Large intestine (tissue), 3 donors: ENCODE measurements around the gene ZBBX. TPM values are rescaled to one million over a fixed set of nuclear protein-coding genes. Genes with fewer than 3 reads are reported as not detected.

Experiments
- DNase-seq, 2 donors: peaks; one replicate each; pipeline versions ENCODE4 v3.0.0 to v3.0.0-alpha.2; 2013
- H3K27ac ChIP-seq: one replicate; pipeline ENCODE4 v1.5.1; 2013; ENCODE audit warnings: low read length
- H3K27me3 ChIP-seq: 2 replicates; pipeline ENCODE4 v1.6.1; 2013; ENCODE audit warnings: low read length; ENCODE audit not compliant: control insufficient read depth, insufficient read depth
- H3K36me3 ChIP-seq: 2 replicates; pipeline ENCODE4 v1.6.1; 2013; ENCODE audit warnings: low read length; ENCODE audit not compliant: control insufficient read depth, insufficient read depth
- H3K4me1 ChIP-seq: one replicate; pipeline ENCODE4 v1.6.1; 2013; ENCODE audit warnings: low read length; ENCODE audit not compliant: control insufficient read depth, insufficient read depth
- H3K4me3 ChIP-seq: one replicate; pipeline ENCODE4 v1.5.1; 2013; ENCODE audit warnings: low read length
- H3K9me3 ChIP-seq: one replicate; pipeline ENCODE4 v1.6.1; 2013; ENCODE audit warnings: mild to moderate bottlenecking, low read depth, low read length, moderate library complexity; ENCODE audit not compliant: control insufficient read depth
- WGBS: methylation state at CpG from one replicate; pipeline ENCODE4 v1.1.5; 2013; ENCODE audit warnings: low lambda C conversion rate; ENCODE audit not compliant: insufficient coverage; 5-methylcytosine and 5-hydroxymethylcytosine counted together
- polyA plus RNA-seq: library from polyadenylated mRNA; unstranded; fragments of 120-200 nt; gene quantifications from one replicate; pipeline ENCODE4 v1.2.1, GENCODE V29; 2013

The ZBBX gene
- polyA plus RNA-seq, 1 donor: 0.24 TPM

GRCh38 chr3:167318306-167318705 is 61.8 kb downstream of the ZBBX start:
- no peak overlapping the region for H3K27ac ChIP-seq
- no peak overlapping the region for H3K4me3 ChIP-seq
- WGBS: no CpG with 5 or more reads among the region's 2 CpGs
- H3K9me3 ChIP-seq: no peaks in the 10 kb centered on the region
- H3K27me3 ChIP-seq: no peaks in the 10 kb centered on the region
- no peaks in the 10 kb centered on the region for H3K4me1 ChIP-seq
- H3K36me3 ChIP-seq: no peaks in the 10 kb centered on the region
- no peak for DNase-seq

DNA sequence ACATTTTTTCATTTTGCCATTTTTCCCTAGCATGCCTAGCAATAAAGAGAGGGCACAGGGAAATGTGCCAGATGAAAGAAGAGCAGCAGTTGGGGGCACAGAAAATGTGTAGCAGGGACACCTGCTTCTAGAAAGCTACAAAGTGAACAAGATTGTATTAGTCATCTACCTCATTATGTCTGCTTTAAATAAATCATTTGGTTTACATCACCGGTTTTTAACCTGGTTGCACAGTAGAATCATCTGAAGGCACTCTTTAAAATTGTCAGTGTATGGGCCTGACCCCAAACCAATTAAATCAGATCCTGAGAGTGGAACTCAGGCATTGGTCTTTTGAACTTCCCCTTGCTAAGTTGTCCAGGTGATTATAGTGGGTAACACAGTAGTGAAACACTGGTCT is 73.8 kb downstream of the ZBBX start:
- Histone ChIP-seq H3K27ac (no peak overlapping the region), H3K9me3 (no peaks in the 10 kb centered on the region), H3K4me1 (peaks cover 9% of the 10 kb centered on the region), H3K27me3 (no peaks in the 10 kb centered on the region), H3K4me3 (no peak overlapping the region), H3K36me3 (no peaks in the 10 kb centered on the region)
- DNase-seq: no peak
- WGBS: no CpG with 5 or more reads among the region's 1 CpG

DNA sequence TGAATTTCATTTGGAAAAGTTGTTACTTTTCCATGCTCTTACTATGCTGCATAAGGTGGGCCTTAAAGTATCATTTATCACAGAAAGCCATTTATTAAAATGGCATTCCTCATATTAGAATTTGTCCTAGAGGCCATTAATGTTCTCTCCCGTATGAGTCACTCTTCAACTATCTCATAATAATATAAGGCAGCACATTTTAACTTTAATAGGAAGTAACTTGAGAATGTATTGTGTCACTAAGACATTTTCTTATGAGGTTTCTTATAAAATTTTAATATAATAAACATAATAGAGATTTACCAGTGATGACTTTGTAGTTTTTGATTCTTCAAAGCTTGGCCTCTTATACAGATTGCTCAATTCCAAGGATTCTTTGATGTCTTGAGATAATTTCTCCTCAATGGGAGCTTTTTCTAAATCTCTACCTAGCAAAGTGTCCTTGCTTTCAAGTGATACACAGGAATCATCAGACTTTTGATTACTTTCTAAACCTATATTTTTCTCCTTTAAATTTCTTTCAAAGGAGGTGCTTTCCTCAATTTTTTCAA is 74.7 kb downstream of the ZBBX start:
- WGBS: no CpG with 5 or more reads among the region's 1 CpG

GRCh38 chr3:167304077-167304476 is 76.0 kb downstream of the ZBBX start:
- peak; percentile 57 to 82 for DNase-seq
- no CpG with 5 or more reads among the region's 3 CpGs for whole genome bisulfite sequencing

More for the DNA sequence above, 74.7 kb downstream of the ZBBX start:
- Histone ChIP-seq H3K9me3 (no peaks in the 10 kb centered on the region), H3K4me3 (no peak overlapping the region), H3K27me3 (no peaks in the 10 kb centered on the region), H3K36me3 (no peaks in the 10 kb centered on the region), H3K4me1 (peaks cover 11% of the 10 kb centered on the region), H3K27ac (no peak overlapping the region)
- DNase-seq: no peak

DNA sequence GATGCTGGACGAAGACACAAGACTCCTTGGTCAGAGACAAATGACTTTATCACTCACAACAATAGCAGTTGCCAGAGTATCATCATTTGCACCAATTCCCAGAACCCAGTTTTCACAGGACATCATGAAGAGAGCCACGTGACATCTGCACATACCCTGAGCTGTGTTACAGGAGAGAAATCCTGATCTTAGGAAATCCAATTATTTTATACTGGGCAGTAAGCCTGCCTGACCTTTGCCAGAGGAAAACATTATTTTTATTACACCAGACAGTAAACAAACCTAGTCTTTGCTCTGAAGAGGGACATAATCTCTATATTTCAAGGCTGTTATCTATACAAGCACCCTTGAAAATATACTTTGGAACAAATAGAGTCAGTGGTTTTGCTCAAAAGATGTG is 77.4 kb downstream of the ZBBX start:
- Histone ChIP-seq H3K27me3 (no peaks in the 10 kb centered on the region), H3K36me3 (no peaks in the 10 kb centered on the region), H3K27ac (no peak overlapping the region), H3K4me1 (peaks cover 11% of the 10 kb centered on the region), H3K9me3 (no peaks in the 10 kb centered on the region), H3K4me3 (no peak overlapping the region)
- no peak for DNase-seq
- no CpG with 5 or more reads among the region's 2 CpGs for WGBS

More at GRCh38 chr3:167304077-167304476, 76.0 kb downstream of the ZBBX start:
- no peaks in the 10 kb centered on the region for H3K36me3 ChIP-seq
- no peaks in the 10 kb centered on the region for H3K27me3 ChIP-seq
- peaks cover 11% of the 10 kb centered on the region for H3K4me1 ChIP-seq
- no peaks in the 10 kb centered on the region for H3K9me3 ChIP-seq
- peak overlapping the region; percentile 37 for H3K27ac ChIP-seq
- no peak overlapping the region for H3K4me3 ChIP-seq

GRCh38 chr3:167300207-167300606 is 79.9 kb downstream of the ZBBX start:
- Histone ChIP-seq H3K27ac (no peak overlapping the region), H3K4me3 (no peak overlapping the region), H3K9me3 (no peaks in the 10 kb centered on the region), H3K36me3 (no peaks in the 10 kb centered on the region), H3K4me1 (peaks cover 11% of the 10 kb centered on the region), H3K27me3 (no peaks in the 10 kb centered on the region)
- peak; percentile 7 to 45 for DNase-seq

- WGBS: no CpG with 5 or more reads among the region's 8 CpGs
- no peak overlapping the region for H3K27ac ChIP-seq
Measured at GRCh38 chr3:167289435-167289834, 90.7 kb downstream of the ZBBX start.

GRCh38 chr3:167288737-167289136 is 91.4 kb downstream of the ZBBX start:
- Histone ChIP-seq H3K4me1 (no peaks in the 10 kb centered on the region), H3K27me3 (no peaks in the 10 kb centered on the region), H3K9me3 (no peaks in the 10 kb centered on the region), H3K27ac (no peak overlapping the region), H3K4me3 (no peak overlapping the region), H3K36me3 (no peaks in the 10 kb centered on the region)
- DNase-seq: no peak

More at GRCh38 chr3:167289435-167289834, 90.7 kb downstream of the ZBBX start:
- H3K4me3 ChIP-seq: no peak overlapping the region
- no peak for DNase-seq
- H3K9me3 ChIP-seq: no peaks in the 10 kb centered on the region
- H3K27me3 ChIP-seq: no peaks in the 10 kb centered on the region
- no peaks in the 10 kb centered on the region for H3K36me3 ChIP-seq
- no peaks in the 10 kb centered on the region for H3K4me1 ChIP-seq

DNA sequence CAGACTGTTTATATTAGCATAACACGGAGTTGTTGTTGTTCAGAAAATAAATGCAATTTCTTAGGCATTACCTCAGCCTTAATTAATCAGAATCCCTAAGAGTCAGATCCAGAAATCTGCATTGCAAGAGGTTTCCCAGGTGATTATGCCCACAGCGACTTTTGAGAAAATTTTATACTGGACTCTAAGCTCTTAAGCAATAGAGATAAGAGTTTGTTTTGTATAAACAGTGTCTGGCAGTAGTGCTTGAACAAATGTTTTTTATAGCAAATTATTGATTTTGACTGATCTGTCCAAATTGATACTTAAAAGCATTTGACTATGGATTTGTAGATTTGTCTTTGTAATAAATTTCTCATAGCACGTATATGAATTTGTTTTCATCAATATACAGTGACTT is 92.8 kb downstream of the ZBBX start:
- H3K36me3 ChIP-seq: no peaks in the 10 kb centered on the region
- no peaks in the 10 kb centered on the region for H3K27me3 ChIP-seq
- no peak overlapping the region for H3K4me3 ChIP-seq
- H3K4me1 ChIP-seq: no peaks in the 10 kb centered on the region
- no peaks in the 10 kb centered on the region for H3K9me3 ChIP-seq
- WGBS: 70% methylated on average over 2 of the region's 3 CpGs
- no peak for DNase-seq
- no peak overlapping the region for H3K27ac ChIP-seq

DNA sequence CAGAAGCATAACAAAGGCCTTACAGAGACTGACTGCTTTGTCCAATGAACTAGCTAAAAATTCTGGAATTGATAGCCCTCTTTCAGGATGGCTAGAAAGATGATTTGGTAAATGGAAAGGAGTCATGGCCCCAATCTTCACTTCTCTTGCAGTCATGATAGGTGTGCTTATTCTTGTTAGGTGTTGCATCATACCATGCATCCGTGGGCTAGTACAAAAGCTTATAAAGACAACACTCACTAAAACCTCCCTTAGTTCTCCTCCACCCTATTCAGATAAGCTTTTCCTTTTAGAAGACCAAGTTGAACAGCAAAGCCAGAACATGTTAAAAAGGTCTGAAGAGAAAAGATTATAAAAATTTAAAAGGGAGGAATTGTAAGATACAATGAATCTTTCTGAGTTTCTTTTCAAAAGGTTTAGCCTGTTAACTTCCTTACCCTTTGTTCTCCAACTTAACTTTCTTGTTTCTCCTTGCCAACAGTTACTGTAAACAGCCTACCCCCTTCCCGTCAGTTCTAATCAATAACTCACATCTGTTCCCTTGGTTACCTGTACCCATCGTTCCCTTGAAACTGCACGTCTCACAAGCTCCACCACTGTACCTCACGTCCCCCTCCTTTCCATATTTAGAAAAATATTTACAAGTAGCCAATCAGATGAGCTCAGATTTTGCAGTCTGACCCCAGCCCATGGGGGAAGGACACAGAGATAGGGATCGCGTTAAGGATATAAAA is 105.8 kb downstream of the ZBBX start:
- no peaks in the 10 kb centered on the region for H3K4me1 ChIP-seq
- H3K36me3 ChIP-seq: no peaks in the 10 kb centered on the region
- no peak overlapping the region for H3K27ac ChIP-seq
- H3K27me3 ChIP-seq: no peaks in the 10 kb centered on the region
- WGBS: 75% methylated on average over 1 of the region's 7 CpGs
- no peak overlapping the region for H3K4me3 ChIP-seq
- H3K9me3 ChIP-seq: no peaks in the 10 kb centered on the region
- DNase-seq: no peak

- no peak for DNase-seq
- H3K27ac ChIP-seq: no peak overlapping the region
- no peaks in the 10 kb centered on the region for H3K36me3 ChIP-seq
- no peaks in the 10 kb centered on the region for H3K4me1 ChIP-seq
- WGBS: 67% methylated on average over 1 of the region's 1 CpG
- no peak overlapping the region for H3K4me3 ChIP-seq
- no peaks in the 10 kb centered on the region for H3K9me3 ChIP-seq
- H3K27me3 ChIP-seq: no peaks in the 10 kb centered on the region
Measured at GRCh38 chr3:167253037-167253436, 127.1 kb downstream of the ZBBX start.
